Left lung (tissue), 14 donors: Measurements from ENCODE around the gene OR51I1. TPM values are rescaled to one million over a fixed set of nuclear protein-coding genes. Genes with fewer than 3 reads are reported as not detected.

Experiments used
- ATAC-seq: fragments of 200-7000 bp; cut with Tn5 transposase; one replicate; pipeline ENCODE4 v1.9.1; 2020; ENCODE audit warnings: moderate library complexity
- DNase-seq, 4 donors: peaks; one replicate each; pipeline ENCODE4 v3.0.0-alpha.2; 2013 to 2020
- H3K27ac ChIP-seq, 2 donors: fragments of 200-600 bp; sonication (generic) in 1 of 2; one replicate each; pipeline versions ENCODE4 v1.5.0 to v1.8.0; 2020 to 2021
- H3K27me3 ChIP-seq, 2 donors: fragments of 200-600 bp; sonication (generic) in 1 of 2; one replicate each; pipeline versions ENCODE4 v1.5.0 to v1.8.0; 2020 to 2021
- H3K36me3 ChIP-seq, 2 donors: fragments of 200-600 bp; sonication (generic) in 1 of 2; one replicate each; pipeline versions ENCODE4 v1.5.0 to v1.8.0; 2020 to 2021
- H3K4me1 ChIP-seq, 2 donors: fragments of 200-600 bp; one replicate each; pipeline ENCODE4 v1.8.0; 2021
- H3K4me3 ChIP-seq, 2 donors: fragments of 200-600 bp; sonication (generic) in 1 of 2; one replicate each; pipeline versions ENCODE4 v1.5.0 to v1.8.0; 2020 to 2021; ENCODE audit warnings: mild to moderate bottlenecking in 1 of 2
- H3K9me3 ChIP-seq, 2 donors: fragments of 200-600 bp; sonication (generic) in 1 of 2; one replicate each; pipeline versions ENCODE4 v1.5.0 to v1.8.0; 2020 to 2021
- CTCF ChIP-seq, 2 donors: fragments of 200-600 bp; sonication (generic) in 1 of 2; IDR thresholded peaks; one replicate each; pipeline versions ENCODE4 v1.5.0 to v1.8.0; 2021; ENCODE audit warnings: antibody characterized with exemption in 2 of 2
- intact Hi-C, 2 donors: fragments of 100-400 bp; cut with DNase I; formaldehyde crosslinking; loops; one replicate each; pipeline versions ENCODE4 v1.11.2 to v1.14.2; 2022
- long read RNA-seq, 12 donors: library from polyadenylated mRNA in 2 of 12; unstranded in 2 of 12; transcript quantifications; one replicate each; pipeline ENCODE4 v2.0.0 and lab custom pipeline, GENCODE V29; 2019 to 2026
- polyA plus RNA-seq, 6 donors: library from polyadenylated mRNA; unstranded; fragments of 120-200 nt; gene quantifications; one replicate each; pipeline ENCODE4 v1.2.1, GENCODE V29; 2013; ENCODE audit not compliant: insufficient read length in 6 of 6
- total RNA-seq, 2 donors: library from RNA; stranded (reverse); fragmentation: NEBNext Ultra II Directional; extraction: Animal tissue kit (Norgen Biotek cat#: 25700); gene quantifications; one replicate each; pipeline ENCODE4 v1.2.1, GENCODE V29; 2021
- donor health status: DM: no; HTN: yes; CAD: no.
- donor health status: DM: no; HTN: no; CAD: no.

OR51I1 gene
- total RNA-seq (not detected), polyA plus RNA-seq (not detected)
- long read RNA-seq, donor 1, result 0 reads
- long read RNA-seq, donor 2, result 0 reads
- long read RNA-seq, donor 3, result 0 reads
- long read RNA-seq, donor 4, result 0 reads
- long read RNA-seq, donor 5, result 0 reads
- long read RNA-seq, donor 6, result 0 reads
- long read RNA-seq, donor 7, result 0 reads
- long read RNA-seq, donor 8, result 0 reads
- long read RNA-seq, donor 9, result 0 reads
- long read RNA-seq, donor 10, result 0 reads
- long read RNA-seq, donor 11, result 0 reads
- long read RNA-seq, donor 12, result 0 reads

- TF ChIP-seq CTCF (IDR thresholded peaks at IDR 0.05), result no peak
These were observed at the start of gene OR51I1 for GRCh38 chr11:5441414-5441813. Gene OR51I1, minus strand, starts transcription at chr11:5441514. Its CDS starts 0 bp downstream, at chr11:5441514.

DNA sequence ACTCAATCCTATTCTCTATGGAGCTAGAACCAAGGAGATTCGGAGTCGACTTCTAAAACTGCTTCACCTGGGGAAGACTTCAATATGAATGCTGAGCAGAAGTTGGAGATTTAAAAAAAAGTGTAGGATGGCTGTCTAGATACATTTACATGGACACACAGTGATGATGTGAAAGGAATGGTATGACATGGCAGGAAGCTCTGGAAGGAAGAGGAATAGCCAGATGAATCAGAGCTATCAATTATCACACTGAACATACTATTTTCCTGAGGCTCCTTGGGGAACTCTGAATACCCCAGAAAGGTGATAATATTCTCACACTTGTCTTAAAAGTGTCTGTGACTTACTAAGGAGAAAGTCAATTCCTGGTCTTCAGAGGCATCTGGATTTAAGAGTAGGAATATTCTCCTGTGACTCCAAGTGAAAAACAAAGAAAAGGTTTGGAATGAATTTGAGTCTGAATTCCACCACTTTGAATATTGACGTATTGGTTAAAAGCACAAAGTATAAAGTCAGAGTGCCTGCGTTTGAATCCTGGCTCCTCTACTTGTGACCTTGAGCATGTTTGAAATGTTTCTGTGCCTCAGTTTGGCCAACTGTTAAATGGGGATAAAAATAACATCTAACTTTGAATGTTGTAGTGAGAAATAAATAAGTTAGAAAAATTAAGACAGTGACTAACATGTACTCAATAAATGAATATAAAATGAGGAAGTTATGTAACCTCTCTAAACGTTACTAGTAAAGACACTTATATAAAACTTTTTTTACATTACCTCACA lies 48.5 kb upstream of the OR51I1 start:
- intact Hi-C loops, result no loop called here
- Histone ChIP-seq H3K27me3 (no peaks in the 10 kb centered on the region), H3K36me3 (no peaks in the 10 kb centered on the region), H3K27ac (no peak overlapping the region), H3K9me3 (no peaks in the 10 kb centered on the region), H3K4me1 (no peaks in the 10 kb centered on the region), H3K4me3 (no peak overlapping the region)
- no peak for TF ChIP-seq CTCF (IDR thresholded peaks at IDR 0.05)
- no peak for ATAC-seq
- no peak for DNase-seq

More at GRCh38 chr11:5441414-5441813, at the start of gene OR51I1:
- Histone ChIP-seq H3K27ac (no peak within 1 kb of the TSS), H3K4me3 (no peak within 1 kb of the TSS), H3K27me3 (no peaks in the 10 kb centered on the region), H3K4me1 (no peaks in the 10 kb centered on the region), H3K9me3 (no peaks in the 10 kb centered on the region), H3K36me3 (no peaks in the 10 kb centered on the region)
- intact Hi-C loops, result no loop called here
- ATAC-seq, result no peak
- DNase-seq, result no peak

GRCh38 chr11:5488798-5489399 lies 47.6 kb upstream of the OR51I1 start:
- ATAC-seq (no peak), DNase-seq (no peak)
- H3K4me1 ChIP-seq, result no peaks in the 10 kb centered on the region
- no peak overlapping the region for H3K27ac ChIP-seq
- no peaks in the 10 kb centered on the region for H3K9me3 ChIP-seq
- TF ChIP-seq CTCF (IDR thresholded peaks at IDR 0.05), result no peak
- H3K27me3 ChIP-seq, result no peaks in the 10 kb centered on the region
- H3K4me3 ChIP-seq, result no peak overlapping the region
- no peaks in the 10 kb centered on the region for H3K36me3 ChIP-seq
- intact Hi-C loops, result no loop called here

GRCh38 chr11:5488385-5488784 lies 47.1 kb upstream of the OR51I1 start, which contains the start of gene OR52D1:
Gene OR52D1, plus strand, starts transcription at chr11:5488685. Its CDS starts 22 bp downstream, at chr11:5488707.
- intact Hi-C loops, result no loop called here
- Histone ChIP-seq H3K36me3 (no peaks in the 10 kb centered on the region), H3K27me3 (no peaks in the 10 kb centered on the region), H3K27ac (no peak within 1 kb of the TSS), H3K4me1 (no peaks in the 10 kb centered on the region), H3K9me3 (no peaks in the 10 kb centered on the region), H3K4me3 (no peak within 1 kb of the TSS)
- DNase-seq, result no peak
- ATAC-seq, result no peak
- TF ChIP-seq CTCF (IDR thresholded peaks at IDR 0.05), result no peak

- H3K36me3 ChIP-seq, result no peaks in the 10 kb centered on the region
- no peaks in the 10 kb centered on the region for H3K27me3 ChIP-seq
- intact Hi-C loops, result no loop called here
- no peak for ATAC-seq
- no peak for DNase-seq
- no peak overlapping the region for H3K4me3 ChIP-seq
- H3K4me1 ChIP-seq, result no peaks in the 10 kb centered on the region
- no peak for TF ChIP-seq CTCF (IDR thresholded peaks at IDR 0.05)
- H3K9me3 ChIP-seq, result no peaks in the 10 kb centered on the region
- no peak overlapping the region for H3K27ac ChIP-seq
These were observed 45.1 kb upstream of the OR51I1 start for GRCh38 chr11:5486421-5486820.
